Type B pancreatic cell (in vitro differentiated cells): ENCODE data around the gene MVB12B. TPM values are rescaled to one million over a fixed set of nuclear protein-coding genes. Genes with fewer than 3 reads are reported as not detected.
A peak's percentile ranks its signal among the peaks of the same experiment; 100 is the strongest.

Source experiments
- DNase-seq: peaks from one replicate; pipeline ENCODE4 v3.0.0; 2021; ENCODE audit warnings: mixed read lengths; ENCODE audit not compliant: unreplicated experiment; ENCODE audit errors: extremely low spot score
- H3K27ac Mint-ChIP-seq: 2 replicates; pipeline ENCODE4 v1.8.0; 2021; ENCODE audit warnings: mild to moderate bottlenecking, mixed read lengths
- H3K27me3 Mint-ChIP-seq: 2 replicates; pipeline ENCODE4 v1.8.0; 2021; ENCODE audit warnings: mixed read lengths
- H3K36me3 Mint-ChIP-seq: 2 replicates; pipeline ENCODE4 v1.8.0; 2021; ENCODE audit warnings: mixed read lengths
- H3K4me1 Mint-ChIP-seq: one replicate; pipeline ENCODE4 v1.8.0; 2021; ENCODE audit warnings: mixed read lengths; ENCODE audit not compliant: unreplicated experiment
- H3K4me3 Mint-ChIP-seq: 2 replicates; pipeline ENCODE4 v1.8.0; 2021; ENCODE audit warnings: mild to moderate bottlenecking, mixed read lengths
- H3K9me3 Mint-ChIP-seq: 2 replicates; pipeline ENCODE4 v1.8.0; 2021; ENCODE audit warnings: mixed read lengths
- total RNA-seq: library from RNA; stranded (reverse); gene quantifications from 2 replicates; pipeline ENCODE4 v1.2.1, GENCODE V29; 2021; ENCODE audit warnings: low replicate concordance
- TF ChIP-seq, protein P1 (sequence below): fragments of 200-600 bp; sonication (generic); conservative IDR thresholded peaks from 2 replicates; pipeline ENCODE4 v1.5.0; 2021; ENCODE audit warnings: antibody characterized with exemption, mild to moderate bottlenecking

Gene MVB12B
- total RNA-seq, 1 donor from 2014 or later, result 26.1 TPM

- Mint-ChIP-seq H3K4me3 (no peak overlapping the region), H3K36me3 (no peaks in the 10 kb centered on the region), H3K4me1 (peaks cover 22% of the 10 kb centered on the region), H3K27ac (no peak overlapping the region), H3K27me3 (no peaks in the 10 kb centered on the region), H3K9me3 (no peaks in the 10 kb centered on the region)
- DNase-seq, result peak; percentile 45
- TF ChIP-seq, protein P1, sequence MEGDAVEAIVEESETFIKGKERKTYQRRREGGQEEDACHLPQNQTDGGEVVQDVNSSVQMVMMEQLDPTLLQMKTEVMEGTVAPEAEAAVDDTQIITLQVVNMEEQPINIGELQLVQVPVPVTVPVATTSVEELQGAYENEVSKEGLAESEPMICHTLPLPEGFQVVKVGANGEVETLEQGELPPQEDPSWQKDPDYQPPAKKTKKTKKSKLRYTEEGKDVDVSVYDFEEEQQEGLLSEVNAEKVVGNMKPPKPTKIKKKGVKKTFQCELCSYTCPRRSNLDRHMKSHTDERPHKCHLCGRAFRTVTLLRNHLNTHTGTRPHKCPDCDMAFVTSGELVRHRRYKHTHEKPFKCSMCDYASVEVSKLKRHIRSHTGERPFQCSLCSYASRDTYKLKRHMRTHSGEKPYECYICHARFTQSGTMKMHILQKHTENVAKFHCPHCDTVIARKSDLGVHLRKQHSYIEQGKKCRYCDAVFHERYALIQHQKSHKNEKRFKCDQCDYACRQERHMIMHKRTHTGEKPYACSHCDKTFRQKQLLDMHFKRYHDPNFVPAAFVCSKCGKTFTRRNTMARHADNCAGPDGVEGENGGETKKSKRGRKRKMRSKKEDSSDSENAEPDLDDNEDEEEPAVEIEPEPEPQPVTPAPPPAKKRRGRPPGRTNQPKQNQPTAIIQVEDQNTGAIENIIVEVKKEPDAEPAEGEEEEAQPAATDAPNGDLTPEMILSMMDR, result no peak
Measured at GRCh38 chr9:126439883-126440653, 113.4 kb downstream of the MVB12B start.

DNA sequence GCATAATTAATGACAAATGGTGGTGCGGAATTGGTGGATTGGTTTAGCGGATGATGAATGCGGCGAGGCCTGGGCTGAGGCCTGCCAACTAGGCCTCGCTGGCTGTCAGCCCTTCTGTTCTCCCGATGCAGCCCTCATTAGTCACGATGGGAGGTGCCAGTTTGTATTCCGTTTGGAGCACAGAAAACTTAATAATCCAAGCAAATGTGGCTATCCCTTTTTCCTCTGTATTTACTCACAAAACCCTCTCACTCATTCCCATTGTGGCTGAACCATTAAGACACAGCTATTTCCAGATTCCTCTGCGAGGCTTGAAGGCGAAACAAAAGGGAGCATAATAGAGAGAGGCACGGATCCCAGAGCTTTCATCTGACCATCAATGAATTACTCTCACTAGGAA is 114.3 kb downstream of the MVB12B start:
- DNase-seq, result no peak
- Mint-ChIP-seq H3K9me3 (no peaks in the 10 kb centered on the region), H3K4me1 (peaks cover 18% of the 10 kb centered on the region), H3K4me3 (no peak overlapping the region), H3K27me3 (no peaks in the 10 kb centered on the region), H3K36me3 (no peaks in the 10 kb centered on the region), H3K27ac (no peak overlapping the region)
- TF ChIP-seq, protein P1, result no peak

DNA sequence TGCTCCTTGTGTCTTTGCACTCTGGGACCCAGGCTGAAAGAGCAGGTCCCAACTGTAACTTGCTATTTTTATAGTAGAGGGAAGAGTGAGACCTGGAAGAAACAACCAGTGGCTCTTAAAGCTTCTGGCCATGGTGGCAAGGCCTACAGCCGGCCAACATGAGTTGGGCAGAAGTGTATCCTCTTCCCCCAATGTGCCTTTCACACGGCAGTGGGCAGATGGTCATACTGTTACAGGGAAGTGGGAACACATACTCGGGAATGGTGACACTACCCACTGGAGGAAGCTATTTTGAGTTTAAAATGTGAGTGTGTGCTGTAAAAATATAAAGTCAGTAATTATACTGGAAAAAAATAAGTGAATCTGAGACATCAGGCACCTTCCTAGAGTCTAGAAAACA is 116.0 kb downstream of the MVB12B start:
- peaks cover 12% of the 10 kb centered on the region for H3K4me1 Mint-ChIP-seq
- H3K27ac Mint-ChIP-seq, result no peak overlapping the region
- TF ChIP-seq, protein P1, result no peak
- DNase-seq, result no peak
- no peak overlapping the region for H3K4me3 Mint-ChIP-seq
- peaks cover 2% of the 10 kb centered on the region for H3K36me3 Mint-ChIP-seq
- no peaks in the 10 kb centered on the region for H3K9me3 Mint-ChIP-seq
- no peaks in the 10 kb centered on the region for H3K27me3 Mint-ChIP-seq

DNA sequence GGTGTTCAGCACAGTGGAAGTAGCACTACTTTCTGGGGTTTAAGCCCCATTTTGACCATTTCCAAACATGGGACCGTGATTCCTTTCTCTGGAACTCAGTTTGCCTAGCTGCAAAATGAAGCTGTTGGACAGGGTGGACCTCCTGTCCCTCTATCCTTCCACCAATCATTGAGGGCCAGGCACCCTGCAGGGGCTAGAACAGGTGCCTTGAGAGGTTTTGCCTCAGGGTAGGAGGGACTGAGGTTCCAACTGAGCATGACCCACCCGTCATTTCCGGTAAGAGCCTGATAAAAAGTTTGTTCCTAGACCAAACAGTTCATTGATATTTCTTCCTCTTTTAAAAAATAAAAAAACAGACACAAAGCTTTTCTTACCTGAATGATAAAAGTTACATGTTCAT is 116.5 kb downstream of the MVB12B start:
- H3K9me3 Mint-ChIP-seq, result no peaks in the 10 kb centered on the region
- H3K27me3 Mint-ChIP-seq, result no peaks in the 10 kb centered on the region
- no peak for DNase-seq
- no peak overlapping the region for H3K27ac Mint-ChIP-seq
- H3K36me3 Mint-ChIP-seq, result peaks cover 6% of the 10 kb centered on the region
- peaks cover 12% of the 10 kb centered on the region for H3K4me1 Mint-ChIP-seq
- no peak overlapping the region for H3K4me3 Mint-ChIP-seq
- TF ChIP-seq, protein P1, result no peak

GRCh38 chr9:126448136-126448535 is 121.5 kb downstream of the MVB12B start:
- peaks cover 11% of the 10 kb centered on the region for H3K36me3 Mint-ChIP-seq
- no peak overlapping the region for H3K27ac Mint-ChIP-seq
- DNase-seq, result no peak
- no peaks in the 10 kb centered on the region for H3K27me3 Mint-ChIP-seq
- peaks cover 33% of the 10 kb centered on the region for H3K4me1 Mint-ChIP-seq
- no peak overlapping the region for H3K4me3 Mint-ChIP-seq
- TF ChIP-seq, protein P1, result no peak
- H3K9me3 Mint-ChIP-seq, result no peaks in the 10 kb centered on the region
